ENCODE measurements around the gene RASGRF2.

DNA sequence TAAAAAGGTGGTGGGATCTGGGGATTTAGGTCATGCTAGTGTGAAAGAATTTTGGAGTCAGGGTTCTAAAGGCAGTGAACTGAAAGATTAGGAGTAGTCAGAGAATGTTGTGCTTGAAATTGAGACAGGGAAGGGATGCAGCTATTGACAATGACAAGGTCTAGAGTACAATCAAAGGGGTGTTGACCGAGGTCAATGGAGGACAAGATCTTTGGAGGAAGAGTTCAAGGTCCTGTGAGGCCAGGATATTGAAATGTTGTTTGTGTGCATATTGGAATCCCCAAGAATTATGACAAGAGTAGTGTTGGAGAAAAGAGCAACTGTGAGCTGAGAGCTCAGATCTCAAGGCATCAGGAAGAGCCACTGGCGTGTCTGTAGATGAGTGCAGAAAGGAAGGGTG is 116.9 kb downstream of the RASGRF2 start:
- TF ChIP-seq PHF21A (IDR thresholded peaks at IDR 0.05; ENCODE audit: borderline replicate concordance, low read depth): no peak
- TF ChIP-seq HIVEP1 (CRISPR knock-in tag; IDR thresholded peaks at IDR 0.05): no peak
- TF ChIP-seq, protein P1, sequence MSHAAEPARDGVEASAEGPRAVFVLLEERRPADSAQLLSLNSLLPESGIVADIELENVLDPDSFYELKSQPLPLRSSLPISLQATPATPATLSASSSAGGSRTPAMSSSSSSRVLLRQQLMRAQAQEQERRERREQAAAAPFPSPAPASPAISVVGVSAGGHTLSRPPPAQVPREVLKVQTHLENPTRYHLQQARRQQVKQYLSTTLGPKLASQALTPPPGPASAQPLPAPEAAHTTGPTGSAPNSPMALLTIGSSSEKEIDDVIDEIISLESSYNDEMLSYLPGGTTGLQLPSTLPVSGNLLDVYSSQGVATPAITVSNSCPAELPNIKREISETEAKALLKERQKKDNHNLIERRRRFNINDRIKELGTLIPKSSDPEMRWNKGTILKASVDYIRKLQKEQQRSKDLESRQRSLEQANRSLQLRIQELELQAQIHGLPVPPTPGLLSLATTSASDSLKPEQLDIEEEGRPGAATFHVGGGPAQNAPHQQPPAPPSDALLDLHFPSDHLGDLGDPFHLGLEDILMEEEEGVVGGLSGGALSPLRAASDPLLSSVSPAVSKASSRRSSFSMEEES (CRISPR knock-in tag; IDR thresholded peaks at IDR 0.05): no peak
- TF ChIP-seq SIN3A (IDR thresholded peaks at IDR 0.05; ENCODE audit: borderline replicate concordance in 2 of 2, control insufficient read depth in 1 of 2, low read depth in 2 of 2, low read length in 2 of 2): no peak
- TF ChIP-seq RBM25 (IDR thresholded peaks at IDR 0.05; ENCODE audit: low read depth, low read length, severe bottlenecking): no peak
- no peak for TF ChIP-seq SP1 (CRISPR knock-in tag; IDR thresholded peaks at IDR 0.05)

Data from K562 (cell line).